Measurements from ENCODE around the gene PPM1B.

Gene PPM1B

DNA sequence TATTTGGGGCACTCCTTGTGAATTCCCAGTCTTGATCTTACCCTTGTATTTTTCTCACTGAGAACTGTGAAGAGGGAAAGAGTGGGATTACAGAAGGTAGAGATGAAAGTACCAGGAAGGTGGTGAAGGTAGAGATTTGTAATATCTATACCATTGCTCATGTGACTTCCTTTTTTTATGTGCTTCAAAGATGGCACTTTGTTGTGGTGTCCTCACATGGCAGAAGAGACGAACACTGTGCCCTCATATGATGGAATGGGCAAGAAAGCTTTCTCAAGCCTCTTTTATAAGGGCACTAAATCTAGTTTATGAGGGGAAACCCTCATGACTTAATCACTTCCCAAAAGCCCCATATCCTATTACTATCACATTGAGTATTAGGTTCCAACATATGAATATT is 28.9 kb upstream of the PPM1B start:
- Histone ChIP-seq H3K27me3 (ENCODE audit: control insufficient read depth, insufficient read depth, low read length) (no peaks in the 10 kb centered on the region), H3K79me2 (no peaks in the 10 kb centered on the region), H3K9ac (no peak overlapping the region), H3K4me1 (no peaks in the 10 kb centered on the region), H3K4me3 (ENCODE audit: low read depth, low read length) (no peak overlapping the region), H3K36me3 (ENCODE audit: control insufficient read depth, insufficient read depth, low read length) (no peaks in the 10 kb centered on the region), H3K4me2 (ENCODE audit: low read length) (no peak overlapping the region), H2AFZ (no peak overlapping the region), H3K9me3 (ENCODE audit: control insufficient read depth, low read length) (no peaks in the 10 kb centered on the region), H3K27ac (no peak overlapping the region)
- TF ChIP-seq, protein P1, sequence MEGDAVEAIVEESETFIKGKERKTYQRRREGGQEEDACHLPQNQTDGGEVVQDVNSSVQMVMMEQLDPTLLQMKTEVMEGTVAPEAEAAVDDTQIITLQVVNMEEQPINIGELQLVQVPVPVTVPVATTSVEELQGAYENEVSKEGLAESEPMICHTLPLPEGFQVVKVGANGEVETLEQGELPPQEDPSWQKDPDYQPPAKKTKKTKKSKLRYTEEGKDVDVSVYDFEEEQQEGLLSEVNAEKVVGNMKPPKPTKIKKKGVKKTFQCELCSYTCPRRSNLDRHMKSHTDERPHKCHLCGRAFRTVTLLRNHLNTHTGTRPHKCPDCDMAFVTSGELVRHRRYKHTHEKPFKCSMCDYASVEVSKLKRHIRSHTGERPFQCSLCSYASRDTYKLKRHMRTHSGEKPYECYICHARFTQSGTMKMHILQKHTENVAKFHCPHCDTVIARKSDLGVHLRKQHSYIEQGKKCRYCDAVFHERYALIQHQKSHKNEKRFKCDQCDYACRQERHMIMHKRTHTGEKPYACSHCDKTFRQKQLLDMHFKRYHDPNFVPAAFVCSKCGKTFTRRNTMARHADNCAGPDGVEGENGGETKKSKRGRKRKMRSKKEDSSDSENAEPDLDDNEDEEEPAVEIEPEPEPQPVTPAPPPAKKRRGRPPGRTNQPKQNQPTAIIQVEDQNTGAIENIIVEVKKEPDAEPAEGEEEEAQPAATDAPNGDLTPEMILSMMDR (IDR thresholded peaks at IDR 0.05) = no peak

DNA sequence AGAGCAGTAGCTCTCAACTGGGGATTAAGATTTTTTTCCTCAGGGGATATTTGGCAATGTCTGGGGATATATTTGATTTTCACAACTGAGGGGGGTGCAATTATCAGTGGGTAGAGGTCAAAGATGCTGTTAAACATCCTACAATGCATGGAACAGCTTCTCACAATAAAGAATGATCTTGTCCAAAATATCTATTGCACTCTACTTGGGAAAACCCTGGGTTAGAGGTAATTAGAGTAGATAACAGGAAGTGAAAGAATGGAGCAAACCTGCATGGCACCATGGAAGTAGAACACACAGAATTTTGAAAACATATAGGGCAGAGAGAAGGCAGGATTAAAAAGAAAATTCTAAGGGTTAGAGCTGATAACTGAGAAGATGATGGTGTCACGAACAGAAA is 26.4 kb upstream of the PPM1B start:
- Histone ChIP-seq H3K4me3 (ENCODE audit: low read depth, low read length) (no peak overlapping the region), H3K9ac (no peak overlapping the region), H3K36me3 (ENCODE audit: control insufficient read depth, insufficient read depth, low read length) (no peaks in the 10 kb centered on the region), H2AFZ (no peak overlapping the region), H3K27me3 (ENCODE audit: control insufficient read depth, insufficient read depth, low read length) (no peaks in the 10 kb centered on the region), H3K9me3 (ENCODE audit: control insufficient read depth, low read length) (no peaks in the 10 kb centered on the region), H3K79me2 (no peaks in the 10 kb centered on the region), H3K27ac (no peak overlapping the region), H3K4me2 (ENCODE audit: low read length) (no peak overlapping the region), H3K4me1 (no peaks in the 10 kb centered on the region)
- TF ChIP-seq, protein P1 (IDR thresholded peaks at IDR 0.05) = no peak

DNA sequence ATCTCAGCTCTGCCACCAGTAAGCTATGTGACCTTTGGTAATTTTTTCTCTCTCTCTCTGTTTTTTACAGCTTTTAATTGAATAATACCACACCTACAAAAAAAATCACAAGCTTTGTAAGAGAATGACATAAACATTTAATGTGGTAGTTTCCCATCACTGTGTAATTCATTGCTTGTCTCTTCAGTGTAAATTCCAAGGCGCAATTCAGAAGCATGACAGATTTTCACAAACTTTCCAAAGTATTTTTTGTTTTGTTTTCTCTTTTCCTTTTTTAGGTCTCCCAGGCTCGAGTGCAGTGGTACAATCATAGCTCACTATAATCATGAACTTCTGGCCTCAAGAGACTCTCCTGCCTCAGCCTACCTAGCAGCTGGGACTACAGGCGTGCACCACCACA is 25.0 kb upstream of the PPM1B start:
- no peaks in the 10 kb centered on the region for H3K9me3 ChIP-seq (ENCODE audit: control insufficient read depth, low read length)
- H3K9ac ChIP-seq = no peak overlapping the region
- no peak overlapping the region for H2AFZ ChIP-seq
- no peak overlapping the region for H3K27ac ChIP-seq
- no peak overlapping the region for H3K4me3 ChIP-seq (ENCODE audit: low read depth, low read length)
- H3K36me3 ChIP-seq (ENCODE audit: control insufficient read depth, insufficient read depth, low read length) = no peaks in the 10 kb centered on the region
- TF ChIP-seq, protein P1 (IDR thresholded peaks at IDR 0.05) = no peak
- H3K79me2 ChIP-seq = no peaks in the 10 kb centered on the region
- no peaks in the 10 kb centered on the region for H3K4me1 ChIP-seq
- H3K4me2 ChIP-seq (ENCODE audit: low read length) = no peak overlapping the region
- no peaks in the 10 kb centered on the region for H3K27me3 ChIP-seq (ENCODE audit: control insufficient read depth, insufficient read depth, low read length)

DNA sequence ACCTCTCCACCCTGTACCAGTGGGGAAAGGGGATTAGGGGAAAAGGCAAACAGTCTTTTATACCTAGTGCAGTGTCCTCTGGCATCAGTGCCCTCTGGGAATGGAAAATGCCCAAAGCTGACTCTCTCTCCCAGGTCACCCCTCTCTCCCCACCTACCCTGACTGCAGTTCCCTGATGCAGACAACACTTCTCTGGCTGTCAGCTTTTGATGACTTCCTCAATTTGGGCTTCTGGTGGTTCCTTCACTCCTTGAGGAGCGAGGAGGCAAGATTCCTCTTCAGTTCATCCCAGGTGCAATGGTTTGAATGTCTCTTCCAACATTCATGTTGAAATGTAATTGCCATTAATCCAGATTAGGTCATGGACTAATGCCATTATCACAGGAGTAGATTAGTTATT is 19.7 kb upstream of the PPM1B start:
- Histone ChIP-seq H3K9me3 (ENCODE audit: control insufficient read depth, low read length) (no peaks in the 10 kb centered on the region), H3K79me2 (no peaks in the 10 kb centered on the region)
- TF ChIP-seq, protein P1 (IDR thresholded peaks at IDR 0.05) = no peak

DNA sequence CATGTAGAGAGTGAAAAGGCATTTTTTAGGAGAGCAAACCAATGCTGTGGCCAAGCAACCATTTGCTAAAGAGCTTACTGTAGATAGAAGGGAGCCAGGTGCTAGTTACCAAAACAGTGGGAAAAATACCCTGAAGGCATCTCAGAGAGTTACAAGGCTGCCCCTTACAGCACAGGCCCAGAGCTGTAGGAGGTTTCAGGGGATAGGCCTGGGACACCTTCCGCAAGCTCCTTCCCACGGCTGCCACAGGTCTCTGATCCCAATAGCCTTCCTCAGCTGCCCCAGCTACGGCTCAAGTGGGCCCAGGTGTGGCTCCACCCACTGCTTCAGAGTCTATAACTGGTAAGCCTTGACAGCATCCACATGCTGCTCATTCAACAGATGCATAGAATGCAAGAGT is 18.2 kb upstream of the PPM1B start:
- H3K27me3 ChIP-seq (ENCODE audit: control insufficient read depth, insufficient read depth, low read length) = no peaks in the 10 kb centered on the region
- H3K4me3 ChIP-seq (ENCODE audit: low read depth, low read length) = no peak overlapping the region
- H3K4me1 ChIP-seq = no peaks in the 10 kb centered on the region
- H3K79me2 ChIP-seq = no peaks in the 10 kb centered on the region
- no peaks in the 10 kb centered on the region for H3K9me3 ChIP-seq (ENCODE audit: control insufficient read depth, low read length)
- no peak overlapping the region for H3K4me2 ChIP-seq (ENCODE audit: low read length)
- no peak overlapping the region for H3K9ac ChIP-seq
- H2AFZ ChIP-seq = no peak overlapping the region
- H3K27ac ChIP-seq = no peak overlapping the region
- H3K36me3 ChIP-seq (ENCODE audit: control insufficient read depth, insufficient read depth, low read length) = no peaks in the 10 kb centered on the region
- TF ChIP-seq, protein P1 (IDR thresholded peaks at IDR 0.05) = no peak

More for the DNA sequence above, 19.7 kb upstream of the PPM1B start:
- no peak overlapping the region for H3K27ac ChIP-seq
- H2AFZ ChIP-seq = no peak overlapping the region
- H3K36me3 ChIP-seq (ENCODE audit: control insufficient read depth, insufficient read depth, low read length) = no peaks in the 10 kb centered on the region
- H3K4me3 ChIP-seq (ENCODE audit: low read depth, low read length) = no peak overlapping the region
- H3K27me3 ChIP-seq (ENCODE audit: control insufficient read depth, insufficient read depth, low read length) = no peaks in the 10 kb centered on the region
- H3K9ac ChIP-seq = no peak overlapping the region
- no peaks in the 10 kb centered on the region for H3K4me1 ChIP-seq
- H3K4me2 ChIP-seq (ENCODE audit: low read length) = no peak overlapping the region

All from parathyroid adenoma (tissue), 2 donors.